Measurements from ENCODE around the gene NOL7. TPM values are rescaled to one million over a fixed set of nuclear protein-coding genes. Genes with fewer than 3 reads are reported as not detected.

NOL7 gene
- total RNA-seq = 10 to 100 TPM; 63.5 to 87.1 (median 77.7) TPM

GRCh38 chr6:13614926-13615791 lies at the start of gene NOL7:
Gene NOL7 (plus strand): TSS chr6:13615335. CDS start chr6:13615359, 24 bp downstream.
- ATAC-seq (ENCODE audit: low FRiP score) (peak; percentile 99), DNase-seq (ENCODE audit: low spot score) (peak; percentile 94)
- TF ChIP-seq CTCF (IDR thresholded peaks at IDR 0.05) = peak in 2 of 3 donors; percentile 69 to 93

- TF ChIP-seq CTCF (IDR thresholded peaks at IDR 0.05) = no peak
- ATAC-seq (ENCODE audit: low FRiP score) (no peak), DNase-seq (ENCODE audit: low spot score) (no peak)
Measured at GRCh38 chr6:13565921-13566320, 49.2 kb upstream of the NOL7 start.

GRCh38 chr6:13566500-13566899 lies 48.6 kb upstream of the NOL7 start:
- DNase-seq (ENCODE audit: low spot score) (no peak), ATAC-seq (ENCODE audit: low FRiP score) (no peak)
- TF ChIP-seq CTCF (IDR thresholded peaks at IDR 0.05) = no peak

- TF ChIP-seq CTCF (IDR thresholded peaks at IDR 0.05) = no peak
- no peak for DNase-seq (ENCODE audit: low spot score)
- no peak for ATAC-seq (ENCODE audit: low FRiP score)
Measured at GRCh38 chr6:13568970-13569369, 46.2 kb upstream of the NOL7 start.

- TF ChIP-seq CTCF (IDR thresholded peaks at IDR 0.05) = no peak
- ATAC-seq (ENCODE audit: low FRiP score) (no peak), DNase-seq (ENCODE audit: low spot score) (no peak)
Measured at GRCh38 chr6:13572240-13572639, 42.9 kb upstream of the NOL7 start.

- DNase-seq (ENCODE audit: low spot score) (no peak), ATAC-seq (ENCODE audit: low FRiP score) (no peak)
- TF ChIP-seq CTCF (IDR thresholded peaks at IDR 0.05) = no peak
Measured at GRCh38 chr6:13572951-13573654, 42.0 kb upstream of the NOL7 start.
